ENCODE data around the gene RINL.

The RINL gene
- total RNA-seq = 58.6 to 76.2 (median 68.8) reads per million in 4 experiments

- peak; percentile 41 for DNase-seq
Observed at GRCh38 chr19:38877781-38878574, at the start of gene RINL. Gene RINL (minus strand): TSS chr19:38878275. CDS start chr19:38876742, 1,533 bp downstream.

GRCh38 chr19:38924388-38924787 is 46.3 kb upstream of the RINL start:
- DNase-seq = no peak

GRCh38 chr19:38922482-38922881 is 44.4 kb upstream of the RINL start:
- no peak for DNase-seq

GRCh38 chr19:38921420-38922274 is 43.6 kb upstream of the RINL start:
- DNase-seq = no peak

- DNase-seq = no peak
Observed at GRCh38 chr19:38920602-38921419, 42.7 kb upstream of the RINL start.

- DNase-seq = no peak
Observed at GRCh38 chr19:38919837-38920601, 41.9 kb upstream of the RINL start.

- DNase-seq = no peak
Observed at GRCh38 chr19:38918526-38918925, 40.5 kb upstream of the RINL start.

- DNase-seq = no peak
Observed at GRCh38 chr19:38917921-38918491, 39.9 kb upstream of the RINL start.

GRCh38 chr19:38917516-38917915 is 39.4 kb upstream of the RINL start:
- DNase-seq = no peak

- no peak for DNase-seq
Observed at GRCh38 chr19:38915329-38916321, 37.5 kb upstream of the RINL start.

- DNase-seq = no peak
Observed at GRCh38 chr19:38913958-38914357, 35.9 kb upstream of the RINL start.

GRCh38 chr19:38912600-38913514 is 34.8 kb upstream of the RINL start:
- DNase-seq = no peak

GRCh38 chr19:38911388-38912001 is 33.4 kb upstream of the RINL start:
- no peak for DNase-seq

GRCh38 chr19:38910488-38910887 is 32.4 kb upstream of the RINL start:
- DNase-seq = no peak

GRCh38 chr19:38908911-38909310 is 30.8 kb upstream of the RINL start:
- DNase-seq = no peak

- no peak for DNase-seq
Observed at GRCh38 chr19:38907670-38908069, 29.6 kb upstream of the RINL start.

- no peak for DNase-seq
Observed at GRCh38 chr19:38907227-38907626, 29.2 kb upstream of the RINL start.

GRCh38 chr19:38905620-38906019 is 27.5 kb upstream of the RINL start:
- no peak for DNase-seq

Data from effector CD8-positive, alpha-beta T cell (primary cell).